Astrocyte (in vitro differentiated cells and primary cell): ENCODE data around the gene PRKD2. TPM values are rescaled to one million over a fixed set of nuclear protein-coding genes. Genes with fewer than 3 reads are reported as not detected.
A peak's percentile ranks its signal among the peaks of the same experiment; 100 is the strongest.

ENCODE experiments used
- DNase-seq: peaks from one replicate; pipeline ENCODE4 v3.0.0-alpha.2; 2010; ENCODE audit warnings: low read depth
- FAIRE-seq: peaks from 2 replicates; lab custom pipeline; 2011; peaks lifted over from hg19 to GRCh38; lab: Jason Lieb, UNC
- H2AFZ ChIP-seq: 2 replicates; pipeline ENCODE4 v1.6.0; 2012; ENCODE audit warnings: low read depth, low read length, inconsistent platforms
- H3K27ac ChIP-seq: 2 replicates; pipeline ENCODE4 v1.5.1; 2011; ENCODE audit warnings: low read depth, low read length, inconsistent platforms
- H3K27me3 ChIP-seq: 2 replicates; pipeline ENCODE4 v1.6.0; 2011; ENCODE audit warnings: low read length, inconsistent platforms; ENCODE audit not compliant: insufficient read depth
- H3K36me3 ChIP-seq: 2 replicates; pipeline ENCODE4 v1.5.1; 2011; ENCODE audit warnings: low read length, inconsistent platforms; ENCODE audit not compliant: insufficient read depth
- H3K4me1 ChIP-seq: 2 replicates; pipeline ENCODE4 v1.5.1; 2011; ENCODE audit warnings: low read length, inconsistent platforms; ENCODE audit not compliant: insufficient read depth
- H3K4me2 ChIP-seq: 2 replicates; pipeline ENCODE4 v1.6.0; 2012; ENCODE audit warnings: low read length, inconsistent platforms
- H3K4me3 ChIP-seq: 2 replicates; pipeline ENCODE4 v1.5.1; 2011; ENCODE audit warnings: low read depth, mild to moderate bottlenecking, low read length, inconsistent platforms; ENCODE audit not compliant: insufficient read depth
- H3K79me2 ChIP-seq: 2 replicates; pipeline ENCODE4 v1.6.0; 2012; ENCODE audit warnings: mild to moderate bottlenecking, low read length, inconsistent platforms; ENCODE audit not compliant: insufficient read depth
- H3K9ac ChIP-seq: 2 replicates; pipeline ENCODE4 v1.6.0; 2012; ENCODE audit warnings: mild to moderate bottlenecking, low read length, inconsistent platforms
- H3K9me3 ChIP-seq: 2 replicates; pipeline ENCODE4 v1.5.1; 2012; ENCODE audit warnings: low read depth, mild to moderate bottlenecking, low read length, inconsistent platforms; ENCODE audit not compliant: insufficient read depth
- H4K20me1 ChIP-seq: 2 replicates; pipeline ENCODE4 v1.6.0; 2012; ENCODE audit warnings: low read length, inconsistent platforms; ENCODE audit not compliant: insufficient read depth
- H3K27ac Mint-ChIP-seq: one replicate; pipeline ENCODE4 v1.8.0; 2021; ENCODE audit warnings: mild to moderate bottlenecking, mixed read lengths; ENCODE audit not compliant: unreplicated experiment
- H3K27me3 Mint-ChIP-seq: one replicate; pipeline ENCODE4 v1.8.0; 2021; ENCODE audit warnings: low read depth, mixed read lengths; ENCODE audit not compliant: unreplicated experiment
- H3K36me3 Mint-ChIP-seq: one replicate; pipeline ENCODE4 v1.8.0; 2021; ENCODE audit warnings: low read depth, mixed read lengths; ENCODE audit not compliant: unreplicated experiment
- H3K4me1 Mint-ChIP-seq: one replicate; pipeline ENCODE4 v1.8.0; 2021; ENCODE audit warnings: low read depth, mixed read lengths; ENCODE audit not compliant: unreplicated experiment
- H3K4me3 Mint-ChIP-seq: one replicate; pipeline ENCODE4 v1.8.0; 2021; ENCODE audit warnings: mild to moderate bottlenecking, moderate library complexity, mixed read lengths; ENCODE audit not compliant: unreplicated experiment
- H3K9me3 Mint-ChIP-seq: one replicate; pipeline ENCODE4 v1.8.0; 2021; ENCODE audit warnings: mild to moderate bottlenecking, mixed read lengths; ENCODE audit not compliant: unreplicated experiment
- CTCF ChIP-seq: IDR thresholded peaks from 2 replicates; pipeline ENCODE4 v1.5.1; 2011; ENCODE audit warnings: low read depth, mild to moderate bottlenecking, inconsistent platforms, low read length, moderate library complexity; ENCODE audit not compliant: insufficient read depth
- EZH2 ChIP-seq: IDR thresholded peaks from 2 replicates; pipeline ENCODE4 v1.6.1; 2012; ENCODE audit warnings: mild to moderate bottlenecking, low read length, inconsistent platforms; ENCODE audit not compliant: insufficient read depth
- total RNA-seq: library from RNA; stranded (reverse); gene quantifications from 2 replicates; pipeline ENCODE4 v1.2.1, GENCODE V29; 2021

PRKD2 gene
- total RNA-seq, 1 donor from 2014 or later = 54.6 TPM

DNA sequence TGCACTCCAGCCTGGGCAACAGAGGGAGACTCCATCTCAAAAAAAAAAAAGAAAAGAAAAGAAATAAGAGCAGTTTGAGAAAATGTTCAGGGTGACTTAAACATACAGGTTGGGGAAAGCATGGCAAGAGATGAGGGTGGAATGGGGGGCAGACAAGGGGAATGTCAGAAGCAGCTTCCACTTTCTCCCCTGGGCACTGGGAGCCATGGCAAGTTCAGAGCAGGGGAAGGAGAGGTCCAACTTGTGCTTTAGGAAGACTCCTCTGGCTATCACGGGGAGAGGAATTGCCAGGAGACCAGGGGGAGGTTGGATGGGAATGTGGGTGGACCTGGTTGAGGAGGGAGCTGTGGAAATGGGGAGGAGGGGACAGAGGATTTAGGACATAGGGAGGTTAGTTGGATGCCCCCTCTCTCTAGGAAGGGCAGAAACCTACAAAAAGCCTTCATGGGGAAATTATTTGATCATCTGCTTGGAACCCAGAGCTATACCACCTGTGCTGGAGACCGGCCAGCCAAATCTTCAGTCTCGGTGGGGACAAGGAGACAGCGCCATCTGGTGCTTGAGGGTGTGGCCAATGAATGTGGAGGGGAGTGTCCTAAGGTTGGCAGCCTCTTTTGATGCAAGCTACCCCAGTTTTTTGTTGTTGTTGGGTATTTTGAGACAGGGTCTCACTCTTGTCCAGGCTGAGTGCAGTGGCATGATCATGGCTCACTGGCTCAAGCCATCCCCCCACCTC is 36.7 kb upstream of the PRKD2 start:
- no peaks in the 10 kb centered on the region for H3K9me3 ChIP-seq
- Mint-ChIP-seq H3K27me3 (no peaks in the 10 kb centered on the region), H3K4me3 (no peak overlapping the region), H3K4me1 (no peaks in the 10 kb centered on the region), H3K9me3 (no peaks in the 10 kb centered on the region), H3K27ac (no peak overlapping the region), H3K36me3 (peaks cover 8% of the 10 kb centered on the region)
- H3K4me1 ChIP-seq = peaks cover 3% of the 10 kb centered on the region
- H4K20me1 ChIP-seq = peaks cover 24% of the 10 kb centered on the region
- no peaks in the 10 kb centered on the region for H3K27me3 ChIP-seq
- no peak overlapping the region for H2AFZ ChIP-seq
- H3K36me3 ChIP-seq = no peaks in the 10 kb centered on the region
- H3K4me2 ChIP-seq = no peak overlapping the region
- peak; percentile 32 for TF ChIP-seq CTCF
- no peak for TF ChIP-seq EZH2
- no peaks in the 10 kb centered on the region for H3K79me2 ChIP-seq
- DNase-seq = no peak
- H3K9ac ChIP-seq = no peak overlapping the region
- H3K4me3 ChIP-seq = no peak overlapping the region
- no peak overlapping the region for H3K27ac ChIP-seq
- no peak for FAIRE-seq

DNA sequence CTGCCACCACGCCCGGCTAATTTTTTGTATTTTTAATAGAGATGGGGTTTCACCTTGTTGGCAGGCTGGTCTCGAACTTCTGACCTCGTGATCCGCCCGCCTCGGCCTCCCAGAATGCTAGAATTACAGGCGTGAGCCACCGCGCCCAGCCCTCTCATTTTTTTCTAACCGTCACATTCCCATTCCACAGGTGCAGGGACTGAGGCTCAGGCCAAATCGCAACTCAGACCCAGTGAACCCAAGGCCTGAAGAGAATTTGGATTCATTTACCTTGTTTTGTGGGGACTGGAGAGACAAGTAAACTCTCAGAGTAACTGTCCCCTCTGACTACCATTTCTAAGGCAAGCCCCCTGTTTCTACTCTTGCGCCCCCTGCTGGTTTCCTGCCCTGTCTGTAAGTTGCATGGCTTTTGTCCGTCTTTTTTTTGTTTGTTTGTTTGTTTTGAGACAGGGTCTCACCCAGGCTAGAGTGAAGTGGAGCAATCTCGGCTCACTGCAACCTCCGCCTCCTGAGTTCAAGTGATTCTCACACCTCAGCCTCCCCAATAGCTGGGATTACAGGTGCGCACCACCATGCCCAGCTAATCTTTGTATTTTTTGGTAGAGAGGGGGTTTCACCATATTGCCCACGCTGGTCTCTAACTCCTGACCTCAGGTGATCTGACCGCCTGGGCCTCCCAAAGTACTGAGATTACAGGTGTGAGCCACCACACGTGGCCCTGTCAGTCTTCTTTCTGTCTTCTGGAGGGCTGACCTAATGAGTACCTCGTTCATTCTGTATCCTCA is 31.6 kb upstream of the PRKD2 start:
- Histone ChIP-seq H3K36me3 (no peaks in the 10 kb centered on the region), H2AFZ (no peak overlapping the region), H3K4me2 (no peak overlapping the region), H3K27ac (no peak overlapping the region), H3K79me2 (peaks cover 29% of the 10 kb centered on the region), H3K27me3 (no peaks in the 10 kb centered on the region), H3K9ac (no peak overlapping the region), H4K20me1 (peaks cover 34% of the 10 kb centered on the region), H3K9me3 (no peaks in the 10 kb centered on the region), H3K4me3 (no peak overlapping the region), H3K4me1 (peaks cover 18% of the 10 kb centered on the region)
- TF ChIP-seq EZH2 (no peak), CTCF (peak; percentile 72)
- H3K9me3 Mint-ChIP-seq = no peaks in the 10 kb centered on the region
- H3K27ac Mint-ChIP-seq = no peak overlapping the region
- H3K36me3 Mint-ChIP-seq = peaks cover 7% of the 10 kb centered on the region
- FAIRE-seq (no peak), DNase-seq (no peak)
- H3K4me3 Mint-ChIP-seq = no peak overlapping the region
- peaks cover 5% of the 10 kb centered on the region for H3K4me1 Mint-ChIP-seq
- no peaks in the 10 kb centered on the region for H3K27me3 Mint-ChIP-seq
